Activated T-helper 9 cell treated with anti-CD3 and anti-CD28 coated beads, Interleukin-2, amount 50 U/mL, for 16 hours (primary cell): ENCODE data around the gene CHIC2.
"Not testable (repeated sequence)": the region's sequence is repeated elsewhere in the genome, so short reads cannot be mapped to it uniquely, and the experiment has no call there.

ENCODE experiments used
- DNase-seq: peaks from one replicate; pipeline ENCODE4 v3.0.0-alpha.2; 2020; ENCODE audit warnings: low read depth

Gene CHIC2

DNA sequence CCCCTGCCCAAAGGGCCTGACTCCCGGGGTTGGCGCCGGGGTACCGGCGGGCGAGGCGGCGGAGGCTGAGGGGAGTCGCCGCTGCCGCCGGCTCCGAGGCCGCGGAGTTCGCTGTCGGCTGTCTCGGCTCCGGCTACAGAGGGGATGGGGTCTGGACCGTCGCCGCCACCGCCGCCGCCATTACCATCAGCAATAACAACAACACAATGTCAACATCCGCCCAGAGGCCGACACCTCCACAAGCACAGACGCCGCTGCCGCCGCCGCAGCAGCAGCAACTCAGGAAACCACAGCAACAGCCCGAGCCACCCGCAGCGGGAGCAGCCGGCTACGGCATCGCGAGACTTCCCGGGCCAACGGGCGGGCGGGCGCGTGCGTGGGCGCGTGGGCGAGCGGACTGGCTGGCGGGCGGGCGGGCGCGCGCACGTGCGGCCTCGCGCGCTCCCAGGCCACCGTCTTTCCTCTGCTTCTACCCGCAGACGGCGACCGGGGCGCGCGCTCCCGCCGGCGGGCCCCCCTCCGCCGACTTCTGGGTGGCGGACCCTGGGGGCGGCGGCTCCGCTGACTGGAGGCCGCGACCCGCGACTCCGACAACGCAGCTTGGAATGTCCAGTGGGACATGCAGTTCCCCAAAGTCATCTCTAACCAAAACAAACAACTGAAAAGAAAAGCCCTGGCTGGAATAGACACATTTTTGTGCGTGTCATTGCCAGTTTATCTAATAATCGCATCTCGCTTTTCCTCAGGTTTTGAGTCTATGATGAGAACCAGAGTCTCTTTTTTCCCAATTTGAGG is at the start of gene CHIC2:
CHIC2 (minus strand) TSS at position 289 of the 795 bp plus-strand sequence. CDS start 305 bp downstream, outside the sequence.
- DNase-seq, result peak; percentile 94

DNA sequence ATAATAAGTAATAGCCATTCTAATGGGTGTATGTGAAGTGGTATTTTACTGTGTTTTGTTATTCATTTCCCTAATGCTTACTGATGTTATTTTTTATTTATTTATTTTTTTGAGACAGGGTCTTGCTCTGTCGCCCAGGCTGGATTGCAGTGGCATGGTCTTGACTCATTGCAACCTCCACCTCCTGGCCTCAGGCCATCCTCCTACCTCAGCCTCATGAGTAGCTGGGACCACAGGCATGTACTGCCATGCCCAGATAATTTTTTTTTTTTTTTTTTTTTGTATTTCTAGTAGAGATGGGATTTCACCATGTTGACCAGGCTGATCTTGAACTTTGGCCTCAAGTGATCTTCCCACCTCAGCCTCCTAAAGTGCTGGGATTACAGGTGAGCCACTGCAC is 48.8 kb upstream of the CHIC2 start:
- DNase-seq, result not testable (repeated sequence)

DNA sequence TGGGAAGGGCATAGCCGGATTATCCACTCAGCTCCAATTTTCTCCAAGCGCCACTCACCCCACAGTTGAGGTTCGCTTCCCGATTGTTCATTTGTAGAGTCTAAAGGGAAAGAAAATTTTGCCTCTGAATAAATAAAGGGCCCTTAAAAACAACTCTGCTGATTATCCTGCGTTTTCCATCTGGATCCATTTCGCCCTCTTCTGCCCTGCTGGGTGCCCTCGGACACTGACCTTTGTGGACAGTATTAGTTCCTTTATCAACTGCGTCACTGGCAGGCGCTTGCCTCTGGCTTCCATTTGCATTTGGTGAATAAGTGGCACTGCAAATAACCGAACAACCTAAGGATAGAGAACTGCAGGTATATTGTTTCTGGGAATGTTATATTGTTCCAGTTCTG is 45.6 kb upstream of the CHIC2 start:
- no peak for DNase-seq

DNA sequence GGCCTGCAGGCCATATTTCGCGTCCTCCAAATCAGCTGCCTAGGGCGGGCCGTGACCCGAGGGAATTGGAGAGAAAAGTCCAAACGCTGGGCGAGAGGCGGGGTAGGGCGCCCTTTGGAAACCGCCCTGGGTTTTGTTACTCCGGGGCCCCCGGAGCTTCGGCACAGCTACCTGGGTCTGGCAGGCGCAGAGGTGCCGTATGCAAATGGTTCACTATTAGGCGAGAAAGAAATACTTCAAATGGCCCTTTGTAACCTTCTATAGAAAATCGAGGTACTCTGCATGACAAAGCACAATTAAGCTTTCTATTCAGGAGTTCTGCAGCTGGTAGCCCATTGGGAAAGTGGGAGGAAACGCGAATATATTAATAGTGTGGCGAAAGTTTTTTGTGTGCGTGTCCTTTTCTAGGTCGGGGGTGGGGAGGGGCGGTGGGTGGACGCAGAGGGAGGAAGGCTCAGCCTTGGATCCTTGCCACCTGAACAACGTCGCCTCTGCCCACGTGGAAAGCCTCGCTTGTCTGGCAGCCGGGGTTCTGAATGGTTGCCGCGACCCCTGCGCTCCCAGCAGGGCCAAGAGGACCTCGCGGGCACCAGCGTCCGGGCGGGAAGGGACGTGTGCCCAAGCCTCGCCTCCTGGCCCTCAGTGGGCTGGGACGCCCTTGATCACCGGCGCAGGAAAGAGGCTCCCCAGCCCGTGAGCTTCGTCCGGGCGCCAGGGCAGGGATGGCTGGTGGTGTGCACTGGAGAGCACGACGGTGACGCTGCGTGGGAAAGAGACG is 45.0 kb upstream of the CHIC2 start:
- DNase-seq, result no peak

DNA sequence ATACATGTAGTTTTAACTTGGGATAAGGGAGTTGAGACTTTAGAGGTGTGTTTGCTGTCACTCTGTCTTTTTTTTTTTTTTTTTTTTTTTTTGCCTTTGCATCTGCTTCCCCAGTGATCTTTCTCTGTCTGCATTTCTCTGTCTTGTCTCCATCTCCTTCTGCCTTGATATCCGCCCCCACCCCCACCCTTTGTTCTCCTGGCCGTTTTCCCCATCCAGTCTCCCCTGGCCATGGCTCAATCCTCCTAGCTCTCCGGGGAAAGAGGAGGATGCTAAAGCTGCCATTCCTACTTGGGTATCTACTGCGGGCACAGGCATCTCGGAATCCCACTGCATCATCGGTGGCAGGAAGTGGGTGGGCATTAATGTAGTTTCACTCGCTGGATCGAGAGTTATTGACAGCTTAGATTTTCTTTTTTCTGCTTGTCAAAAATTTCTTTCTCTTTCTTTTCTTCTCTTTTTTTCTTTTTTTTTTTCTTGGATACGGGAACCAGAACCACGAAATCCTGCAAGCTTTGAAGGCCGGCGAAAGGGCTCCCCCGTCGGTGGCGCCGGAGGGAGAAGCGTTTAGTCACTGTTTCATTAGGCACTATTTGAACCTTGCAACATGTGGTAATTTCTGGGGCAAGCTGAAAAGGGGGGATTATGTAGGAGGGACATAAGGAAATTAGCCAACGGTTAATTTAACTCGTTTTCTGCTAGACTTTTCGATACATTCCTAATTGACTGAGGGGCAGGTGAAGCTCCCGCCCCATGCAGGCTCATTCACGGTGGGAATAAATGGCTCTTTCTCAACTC is 43.7 kb upstream of the CHIC2 start:
- DNase-seq, result no peak

DNA sequence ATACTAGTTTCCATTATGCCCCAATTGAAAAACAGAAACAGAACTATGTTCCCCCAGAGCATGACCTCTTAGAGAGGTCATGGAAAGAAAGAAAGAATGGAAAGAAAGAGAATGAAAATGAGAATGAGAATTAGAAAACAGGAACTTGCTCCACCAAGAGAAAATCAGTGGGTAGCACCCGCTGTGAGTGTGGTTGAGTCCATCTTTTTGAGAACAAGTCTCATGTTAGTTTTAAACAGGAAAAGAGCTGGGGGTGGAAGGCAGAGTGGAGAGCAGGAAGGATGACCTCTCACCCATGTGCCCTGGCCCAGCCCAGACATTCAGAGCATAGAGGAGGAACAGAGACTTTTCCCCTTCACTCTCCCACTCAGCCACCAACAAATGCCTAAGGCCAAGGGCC is 40.5 kb upstream of the CHIC2 start:
- no peak for DNase-seq

DNA sequence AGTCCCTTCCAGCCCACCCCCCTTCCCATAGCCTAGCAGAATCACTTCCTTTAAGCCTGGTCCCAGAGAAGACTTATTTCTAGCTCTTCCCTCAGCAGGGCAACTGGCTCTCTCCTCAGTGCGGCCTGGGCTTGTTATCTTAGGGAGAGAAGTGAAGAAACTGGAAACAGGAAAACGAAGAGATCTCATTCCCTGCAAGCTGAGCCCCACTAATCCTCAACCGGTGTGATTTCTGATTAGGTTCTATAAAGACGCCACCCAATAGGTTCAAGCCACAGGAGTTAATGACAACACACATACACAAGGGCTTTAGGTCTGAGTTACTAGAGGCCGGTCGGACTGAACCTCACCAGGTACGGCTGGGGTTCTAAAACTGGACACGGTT is 38.8 kb upstream of the CHIC2 start:
- DNase-seq, result no peak

DNA sequence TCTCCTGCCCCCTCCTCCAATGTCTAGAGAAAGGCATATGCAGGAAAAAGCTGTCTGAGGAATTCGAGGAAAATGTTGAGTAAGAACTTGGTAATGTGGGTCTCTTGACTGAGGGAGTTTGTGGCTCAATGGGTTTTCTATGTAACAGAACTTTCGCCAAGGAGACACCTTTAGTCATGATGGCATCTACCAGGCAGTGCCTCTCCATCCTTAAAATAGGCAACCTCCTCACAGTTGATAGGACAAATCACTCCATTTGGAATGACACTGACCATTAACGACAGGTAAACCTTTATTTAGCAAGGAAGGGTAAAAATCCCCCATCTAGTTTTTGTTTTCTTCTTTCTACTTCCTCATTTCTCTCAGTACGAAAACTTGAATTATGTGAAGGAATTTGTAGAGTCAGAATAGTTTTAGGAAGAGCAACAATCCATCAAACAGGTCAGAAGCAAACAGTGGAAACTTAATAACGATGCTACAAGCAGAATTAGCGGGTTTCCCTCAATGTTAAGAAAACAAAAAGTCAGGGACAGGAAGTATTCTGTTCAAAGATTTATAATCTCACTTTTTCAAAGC is 38.2 kb upstream of the CHIC2 start:
- DNase-seq, result no peak

DNA sequence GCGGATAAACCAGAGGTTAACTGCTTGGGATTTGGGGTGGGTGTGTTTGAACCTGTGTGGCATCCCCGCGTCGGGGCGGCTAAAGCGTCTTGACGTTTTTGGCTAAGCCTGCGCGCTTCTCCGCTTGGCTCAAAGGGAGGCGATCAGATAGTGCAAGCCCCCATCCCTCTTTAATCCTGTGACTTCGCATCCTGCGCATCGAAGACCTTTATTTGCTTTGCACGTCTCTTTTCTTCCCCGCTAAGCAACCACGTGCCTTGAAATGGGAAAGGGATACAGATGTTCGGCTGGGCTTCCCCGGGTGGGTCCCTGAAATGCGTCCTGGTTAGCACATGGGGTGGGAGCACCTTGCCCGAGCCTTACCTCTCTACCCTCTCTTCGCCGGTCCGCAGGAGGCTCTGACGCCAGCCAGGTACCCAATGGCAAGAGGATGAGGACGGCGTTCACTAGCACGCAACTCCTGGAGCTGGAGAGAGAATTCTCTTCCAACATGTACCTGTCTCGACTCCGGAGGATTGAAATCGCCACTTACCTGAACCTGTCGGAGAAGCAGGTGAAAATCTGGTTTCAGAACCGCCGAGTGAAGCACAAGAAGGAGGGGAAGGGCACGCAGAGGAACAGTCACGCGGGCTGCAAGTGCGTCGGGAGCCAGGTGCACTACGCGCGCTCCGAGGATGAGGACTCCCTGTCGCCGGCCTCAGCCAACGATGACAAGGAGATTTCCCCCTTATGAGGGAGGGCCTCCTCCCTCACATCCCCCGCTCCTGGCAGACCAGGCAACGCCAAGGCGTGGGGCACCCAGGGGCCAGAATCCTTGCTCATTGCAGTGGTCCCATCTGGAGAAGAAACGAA is 37.0 kb upstream of the CHIC2 start:
- no peak for DNase-seq

DNA sequence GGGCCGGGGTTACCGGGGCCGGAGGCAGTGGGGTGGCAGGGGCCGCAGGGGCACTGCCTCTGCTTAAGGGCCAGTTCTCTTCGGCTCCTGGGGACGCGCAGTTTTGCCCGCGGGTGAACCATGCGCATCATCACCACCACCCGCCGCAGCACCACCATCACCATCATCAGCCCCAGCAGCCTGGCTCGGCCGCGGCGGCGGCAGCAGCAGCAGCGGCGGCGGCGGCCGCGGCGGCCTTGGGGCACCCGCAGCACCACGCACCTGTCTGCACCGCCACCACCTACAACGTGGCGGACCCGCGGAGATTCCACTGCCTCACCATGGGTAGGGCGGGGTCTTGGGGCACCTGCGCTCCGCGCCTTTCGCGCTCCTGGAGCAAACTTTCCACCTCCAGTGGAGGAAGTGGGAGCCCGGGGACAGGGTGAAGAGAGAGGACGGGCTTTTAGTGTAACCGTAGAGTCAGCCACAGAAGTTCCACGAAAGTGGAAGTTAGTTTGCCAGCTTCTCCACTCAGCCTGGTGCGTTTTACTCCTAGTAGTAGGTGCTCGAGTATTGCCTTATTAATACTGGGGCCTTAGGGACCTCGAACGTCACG is 36.3 kb upstream of the CHIC2 start:
- no peak for DNase-seq

DNA sequence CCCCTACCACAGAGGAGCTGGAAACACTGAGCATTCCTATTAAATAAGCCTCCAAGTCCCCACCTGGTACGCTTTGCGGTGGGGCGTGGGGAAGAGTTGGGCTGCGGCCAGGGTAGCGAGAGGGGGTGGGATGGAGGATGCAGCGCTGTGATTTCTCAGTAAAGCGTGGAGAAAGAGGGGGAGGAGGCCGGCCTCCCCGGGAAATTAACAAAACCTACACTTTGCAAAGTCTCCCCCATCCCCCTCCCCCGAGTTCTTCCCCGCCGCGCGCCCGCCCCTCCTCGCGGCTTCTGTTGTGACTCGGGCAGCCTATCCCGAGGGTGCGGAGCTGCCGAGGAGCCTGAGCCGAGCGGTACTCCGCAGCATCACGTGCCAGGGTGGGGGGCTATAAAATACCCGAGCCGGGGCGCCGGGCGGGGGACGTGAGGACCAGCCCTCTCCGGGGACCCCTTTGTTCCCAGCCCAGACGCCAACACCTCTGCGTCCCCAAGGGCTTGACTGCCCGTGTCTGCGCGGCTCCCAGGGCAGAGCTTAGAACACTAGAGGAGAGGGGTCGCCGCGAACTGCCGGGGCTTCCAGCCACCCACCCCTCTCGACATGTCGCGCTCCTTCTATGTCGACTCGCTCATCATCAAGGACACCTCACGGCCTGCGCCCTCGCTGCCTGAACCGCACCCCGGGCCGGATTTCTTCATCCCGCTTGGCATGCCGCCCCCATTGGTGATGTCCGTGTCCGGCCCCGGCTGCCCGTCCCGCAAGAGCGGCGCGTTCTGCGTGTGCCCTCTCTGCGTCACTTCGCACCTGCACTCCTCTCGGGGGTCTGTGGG is 35.6 kb upstream of the CHIC2 start, which contains the start of gene GSX2:
GSX2 (plus strand) TSS at position 416 of the 827 bp plus-strand sequence; CDS start at position 598, 182 bp downstream.
- no peak for DNase-seq

DNA sequence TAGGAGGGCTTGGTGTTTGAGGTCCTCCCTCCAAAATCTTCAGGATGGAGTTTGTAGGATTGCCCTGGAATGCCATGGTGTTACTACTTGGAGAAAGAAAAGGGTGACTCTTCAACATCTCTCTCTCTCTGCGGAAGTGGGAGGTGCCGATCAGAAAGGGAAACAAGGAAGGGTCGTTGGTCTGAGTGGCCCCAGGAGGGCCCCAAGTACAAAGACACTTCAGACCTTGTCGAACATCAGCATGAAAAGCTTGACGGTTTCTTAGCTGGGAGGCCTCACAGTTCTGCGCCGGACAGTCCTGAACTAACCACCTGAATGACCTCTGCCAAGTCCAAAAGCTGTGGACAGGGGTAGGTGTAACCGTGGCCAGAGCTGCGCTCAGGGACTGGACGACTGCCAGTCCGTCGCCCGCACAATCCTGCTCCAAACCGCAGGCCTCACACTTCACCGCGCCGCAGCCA is 34.9 kb upstream of the CHIC2 start:
- DNase-seq, result no peak

DNA sequence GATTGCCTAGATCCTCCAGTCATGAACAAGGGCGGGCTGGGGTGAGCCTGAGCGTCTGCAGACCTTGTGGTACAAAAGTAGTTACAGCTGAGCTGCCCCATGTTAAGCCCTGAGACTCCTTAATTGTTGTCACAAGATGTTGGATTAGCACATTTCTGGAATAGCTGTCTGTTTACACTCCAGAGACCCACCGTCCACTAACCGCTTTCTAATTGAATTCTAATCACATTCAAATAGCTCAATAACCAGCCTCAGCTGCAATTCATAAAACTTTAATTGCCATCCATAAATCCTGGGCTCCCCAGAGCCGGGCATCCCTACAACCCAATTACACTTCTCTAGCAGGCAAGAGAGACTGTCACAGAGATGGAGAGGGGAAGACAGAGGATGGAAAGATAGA is 34.0 kb upstream of the CHIC2 start:
- no peak for DNase-seq

DNA sequence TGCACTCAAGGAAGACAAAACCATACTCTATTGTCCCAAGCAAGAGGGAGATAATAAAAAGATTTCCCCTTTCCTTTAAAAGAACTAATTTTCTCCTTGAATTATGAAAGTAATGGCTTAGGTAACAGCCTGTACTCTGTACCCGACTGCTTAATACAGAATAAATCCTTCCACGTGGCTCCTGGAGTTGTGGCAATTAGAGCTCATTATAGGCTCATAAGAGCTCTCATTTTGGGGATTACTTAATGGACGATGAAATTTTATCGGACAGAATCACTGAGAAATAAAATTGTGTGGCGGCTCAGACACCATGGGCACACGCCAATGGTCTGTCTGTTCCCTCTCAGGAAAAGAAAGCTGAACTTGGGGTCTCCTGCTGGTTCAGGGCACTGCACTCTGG is 32.7 kb upstream of the CHIC2 start:
- no peak for DNase-seq

DNA sequence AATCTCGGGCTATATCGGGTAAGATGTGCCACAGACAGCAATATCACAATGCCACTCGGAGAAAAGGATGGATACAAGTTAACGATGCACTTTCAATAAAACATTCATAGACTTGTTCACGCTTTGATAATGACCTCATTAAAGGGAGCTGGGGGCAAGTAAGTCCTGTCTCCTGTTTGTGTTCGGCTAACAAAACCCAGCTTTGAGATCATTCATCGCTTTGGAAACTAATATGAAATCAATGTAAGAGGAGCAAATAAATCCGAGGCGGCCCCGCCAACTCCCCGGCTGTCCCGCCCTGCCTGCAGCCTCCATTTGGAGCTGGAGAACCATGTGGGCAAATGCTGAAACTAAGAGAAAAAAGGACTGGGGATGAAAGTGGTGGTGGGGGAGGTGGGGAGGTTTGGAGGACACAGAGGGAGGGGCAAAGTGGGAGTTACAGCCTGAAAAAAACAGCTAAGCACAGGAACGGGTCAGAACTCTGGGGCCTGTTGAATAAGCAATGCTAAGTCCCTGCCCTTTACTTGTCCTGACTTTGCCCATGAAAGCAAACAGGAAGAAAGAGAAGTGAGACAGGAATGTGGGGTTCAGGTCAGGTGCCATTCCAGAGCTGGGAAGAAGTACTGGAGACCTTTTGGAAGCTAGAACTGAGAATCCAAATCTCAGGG is 32.0 kb upstream of the CHIC2 start:
- DNase-seq, result no peak

DNA sequence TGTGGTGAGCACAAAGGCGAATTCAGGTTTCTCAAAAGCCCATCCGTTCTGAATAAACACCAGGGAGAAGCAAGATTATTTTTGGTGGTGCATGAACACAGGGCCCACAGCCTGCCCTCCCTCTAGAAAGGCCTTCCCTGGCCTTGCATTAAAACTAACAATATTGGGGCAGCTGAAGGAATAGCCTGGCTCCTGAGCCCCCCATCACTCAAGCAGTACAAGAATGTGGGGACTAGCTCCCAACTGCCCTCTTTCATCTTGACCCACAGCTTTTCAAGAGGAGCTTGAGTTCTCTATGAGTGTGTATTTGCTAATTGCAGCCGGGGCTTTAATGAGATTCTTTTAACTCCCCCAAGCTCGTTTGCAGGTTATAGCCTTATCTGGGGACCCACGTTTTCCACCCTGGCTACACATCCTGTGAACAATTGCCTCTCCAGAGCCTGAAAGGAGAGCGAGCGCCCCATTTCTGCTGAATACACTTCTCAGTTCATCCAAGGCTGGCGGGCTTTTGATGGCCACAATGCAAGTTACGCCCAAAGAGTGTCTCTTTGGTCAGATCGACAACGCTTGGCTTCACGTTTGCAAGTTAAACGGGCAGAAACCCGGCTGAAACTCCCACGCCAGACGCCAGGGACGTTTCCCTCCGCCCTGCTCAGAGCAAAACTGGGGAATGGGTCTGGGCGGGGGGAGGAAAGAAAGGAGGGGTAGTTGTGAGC is 30.9 kb upstream of the CHIC2 start:
- DNase-seq, result no peak

DNA sequence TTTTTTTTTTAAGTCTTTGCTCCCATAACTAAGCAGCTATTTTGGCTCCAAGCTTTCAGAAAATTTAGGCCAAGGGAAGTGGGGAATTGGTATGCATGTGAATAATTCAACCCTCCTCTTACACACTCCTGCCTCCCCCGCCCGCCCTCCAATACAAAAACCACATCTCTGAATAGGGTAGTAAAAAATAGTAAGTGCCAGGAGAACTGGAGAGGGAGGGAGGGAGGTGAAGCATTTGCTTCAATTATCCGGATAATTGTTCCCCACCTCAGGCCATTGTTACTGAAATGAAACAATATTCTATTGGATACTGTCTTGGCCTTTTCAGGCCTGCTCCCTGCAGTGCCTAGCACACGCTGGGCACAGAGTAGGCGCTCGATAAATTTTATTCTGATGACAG is 30.0 kb upstream of the CHIC2 start:
- no peak for DNase-seq
